GM23338 (cell line): ENCODE data around the gene SIM1. TPM values are rescaled to one million over a fixed set of nuclear protein-coding genes. Genes with fewer than 3 reads are reported as not detected.

ENCODE experiments used
- ATAC-seq: fragments of 200-7000 bp; cut with Tn5 transposase; 3 replicates; pipeline ENCODE4 v1.9.1; 2020
- DNase-seq: peaks from one replicate; pipeline ENCODE4 v3.0.0-alpha.2; 2015; ENCODE audit warnings: low spot score
- H2AFZ ChIP-seq: fragments of 200-600 bp; sonication (generic); 2 replicates; pipeline ENCODE4 v1.8.0; 2016; ENCODE audit warnings: antibody characterized with exemption, mild to moderate bottlenecking, moderate library complexity
- H3F3A ChIP-seq: fragments of 200-600 bp; sonication (generic); replicated peaks from 2 replicates; pipeline ENCODE4 v1.8.0; 2017; ENCODE audit warnings: antibody characterized with exemption, mixed run types, low read depth
- H3K27ac ChIP-seq: fragments of 200-600 bp; sonication (generic); 2 replicates; pipeline ENCODE4 v1.6.1; 2016; ENCODE audit warnings: low read depth
- H3K27me3 ChIP-seq: fragments of 200-600 bp; sonication (generic); 2 replicates; pipeline ENCODE4 v1.8.0; 2016; ENCODE audit warnings: mild to moderate bottlenecking, mixed run types, moderate library complexity; ENCODE audit not compliant: insufficient read depth
- H3K36me3 ChIP-seq: fragments of 200-600 bp; sonication (generic); 2 replicates; pipeline ENCODE4 v1.8.0; 2016; ENCODE audit warnings: mild to moderate bottlenecking; ENCODE audit not compliant: insufficient read depth
- H3K4me1 ChIP-seq: fragments of 200-600 bp; sonication (generic); 2 replicates; pipeline ENCODE4 v1.8.0; 2016; ENCODE audit warnings: mild to moderate bottlenecking, moderate library complexity; ENCODE audit not compliant: insufficient read depth
- H3K4me2 ChIP-seq: fragments of 200-600 bp; sonication (generic); 2 replicates; pipeline ENCODE4 v1.7.1; 2017; ENCODE audit warnings: mixed run types
- H3K4me3 ChIP-seq: fragments of 200-600 bp; sonication (generic); 2 replicates; pipeline ENCODE4 v1.6.1; 2016; ENCODE audit warnings: mixed run types
- H3K79me2 ChIP-seq: fragments of 200-600 bp; sonication (generic); replicated peaks from 2 replicates; pipeline ENCODE4 v1.8.0; 2017; ENCODE audit warnings: mild to moderate bottlenecking; ENCODE audit not compliant: insufficient read depth
- H3K9me2 ChIP-seq: fragments of 200-600 bp; sonication (generic); 2 replicates; pipeline ENCODE4 v1.8.0; 2017; ENCODE audit not compliant: insufficient read depth
- H4K20me1 ChIP-seq: fragments of 200-600 bp; sonication (generic); replicated peaks from 2 replicates; pipeline ENCODE4 v1.8.0; 2017; ENCODE audit warnings: mild to moderate bottlenecking; ENCODE audit not compliant: insufficient read depth
- H3K27ac Mint-ChIP-seq: 2 replicates; pipeline ENCODE4 v1.8.0; 2020; ENCODE audit warnings: inconsistent platforms, mild to moderate bottlenecking, moderate library complexity, mixed read lengths
- H3K27me3 Mint-ChIP-seq: 3 replicates; pipeline ENCODE4 v1.8.0; 2022; ENCODE audit warnings: low read depth, mild to moderate bottlenecking, moderate library complexity, mixed read lengths, inconsistent platforms; ENCODE audit not compliant: insufficient read depth, poor library complexity
- H3K36me3 Mint-ChIP-seq: 3 replicates; pipeline ENCODE4 v1.8.0; 2021; ENCODE audit warnings: low read depth, mild to moderate bottlenecking, inconsistent platforms, moderate library complexity, mixed read lengths
- H3K4me1 Mint-ChIP-seq: 3 replicates; pipeline ENCODE4 v1.8.0; 2020; ENCODE audit warnings: mild to moderate bottlenecking, inconsistent platforms, mixed read lengths
- H3K4me3 Mint-ChIP-seq: 3 replicates; pipeline ENCODE4 v1.8.0; 2021; ENCODE audit warnings: moderate library complexity, mild to moderate bottlenecking, inconsistent platforms, mixed read lengths
- H3K9me3 Mint-ChIP-seq: 3 replicates; pipeline ENCODE4 v1.8.0; 2020; ENCODE audit warnings: moderate library complexity, mild to moderate bottlenecking, inconsistent platforms, mixed read lengths
- CREB1 ChIP-seq: fragments of 250-450 bp; sonication (Bioruptor Pico); IDR thresholded peaks from 2 replicates; pipeline ENCODE4 v1.5.0; 2020; ENCODE audit warnings: low read depth, mild to moderate bottlenecking, moderate library complexity
- EZH2 ChIP-seq: fragments of 200-600 bp; sonication (generic); IDR thresholded peaks from one replicate; pipeline ENCODE4 v1.8.0; 2017; ENCODE audit warnings: antibody characterized with exemption, mild to moderate bottlenecking, low read depth; ENCODE audit not compliant: unreplicated experiment
- EZH2phosphoT487 ChIP-seq: fragments of 200-600 bp; sonication (generic); IDR thresholded peaks from one replicate; pipeline ENCODE4 v1.8.1; 2018; ENCODE audit warnings: antibody characterized with exemption; ENCODE audit not compliant: unreplicated experiment
- JUNB ChIP-seq: IDR thresholded peaks from one replicate; pipeline ENCODE4 v1.6.1; 2016; ENCODE audit warnings: antibody characterized with exemption; ENCODE audit not compliant: unreplicated experiment
- NANOG ChIP-seq: IDR thresholded peaks from 2 replicates; pipeline ENCODE4 v1.6.1; 2016; ENCODE audit warnings: antibody characterized with exemption, borderline replicate concordance
- POLR2AphosphoS5 ChIP-seq: IDR thresholded peaks from 2 replicates; pipeline ENCODE4 v1.6.1; 2016; ENCODE audit warnings: antibody characterized with exemption, low read depth
- STAT1 ChIP-seq: IDR thresholded peaks from one replicate; pipeline ENCODE4 v1.6.1; 2016; ENCODE audit warnings: antibody characterized with exemption; ENCODE audit not compliant: unreplicated experiment
- ZNF114 ChIP-seq: fragments of 250-450 bp; sonication (Bioruptor Pico); IDR thresholded peaks from 2 replicates; pipeline ENCODE4 v1.5.0; 2020; ENCODE audit warnings: mild to moderate bottlenecking, moderate library complexity
- ZNF331 ChIP-seq: fragments of 250-450 bp; sonication (Bioruptor Pico); IDR thresholded peaks from 2 replicates; pipeline ENCODE4 v1.5.0; 2020; ENCODE audit warnings: low read depth, mild to moderate bottlenecking, moderate library complexity
- polyA plus RNA-seq: library from polyadenylated mRNA; unstranded; fragments of >200 nt; fragmentation: Nextera tagmentation; extraction: Ambion mirVana; gene quantifications from 2 replicates; pipeline ENCODE4 v1.2.1, GENCODE V29; 2016
- total RNA-seq: library from RNA; depleted of rRNA; stranded (reverse); fragments of >200 nt; shearing (Covaris generic); gene quantifications from 2 replicates; pipeline ENCODE4 v1.2.3, GENCODE V29; 2014
- TF ChIP-seq, protein P1 (sequence below): IDR thresholded peaks from one replicate; pipeline ENCODE4 v1.6.1; 2018; ENCODE audit warnings: antibody characterized with exemption; ENCODE audit not compliant: unreplicated experiment
- TF ChIP-seq, protein P2 (sequence below): fragments of 250-450 bp; sonication (Bioruptor Pico); IDR thresholded peaks from 2 replicates; pipeline ENCODE4 v1.5.0; 2020; ENCODE audit warnings: mild to moderate bottlenecking, moderate library complexity
- TF ChIP-seq, protein P3 (sequence below): IDR thresholded peaks from 2 replicates; pipeline ENCODE4 v1.6.1; 2016; ENCODE audit warnings: antibody characterized with exemption

The SIM1 gene
- total and polyA plus RNA-seq, 2 experiments from 2014 or later: 0.42 to 0.49 TPM

DNA sequence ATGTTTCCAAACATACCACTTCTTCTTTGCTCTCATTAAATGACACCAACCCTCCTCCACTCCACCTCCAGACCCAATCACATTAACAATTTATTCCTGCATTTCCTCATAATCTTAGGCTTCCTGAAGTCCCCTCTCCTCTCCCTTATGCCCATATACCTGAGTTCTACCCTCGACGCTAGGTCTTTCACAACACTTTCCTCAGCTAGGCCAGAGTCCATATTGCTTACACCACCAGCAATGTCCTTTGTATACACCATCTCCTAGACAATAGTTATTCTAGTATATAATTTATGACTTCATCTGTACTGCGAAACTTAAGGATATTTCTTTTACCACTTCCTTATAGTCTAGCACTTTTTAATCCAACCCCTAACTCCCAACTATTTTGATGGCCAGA is 47.7 kb downstream of the SIM1 start:
- H3K27ac Mint-ChIP-seq: no peak overlapping the region
- Histone ChIP-seq H3K27me3 (no peaks in the 10 kb centered on the region), H3K27ac (no peak overlapping the region), H2AFZ (no peak overlapping the region), H3K4me2 (no peak overlapping the region), H3K4me1 (peaks cover 27% of the 10 kb centered on the region), H3K9me2 (peaks cover 4% of the 10 kb centered on the region; the same call in 1 of the 2 replicates), H3K4me3 (no peak overlapping the region), H3K36me3 (no peaks in the 10 kb centered on the region), H3F3A (no peaks in the 10 kb centered on the region), H4K20me1 (no peaks in the 10 kb centered on the region), H3K79me2 (no peaks in the 10 kb centered on the region)
- peaks cover 6% of the 10 kb centered on the region for H3K36me3 Mint-ChIP-seq
- DNase-seq (no peak), ATAC-seq (no peak)
- TF ChIP-seq POLR2AphosphoS5: no peak
- TF ChIP-seq ZNF331: no peak
- TF ChIP-seq JUNB: no peak
- TF ChIP-seq ZNF114 (CRISPR knock-in tag): no peak
- TF ChIP-seq, protein P1, sequence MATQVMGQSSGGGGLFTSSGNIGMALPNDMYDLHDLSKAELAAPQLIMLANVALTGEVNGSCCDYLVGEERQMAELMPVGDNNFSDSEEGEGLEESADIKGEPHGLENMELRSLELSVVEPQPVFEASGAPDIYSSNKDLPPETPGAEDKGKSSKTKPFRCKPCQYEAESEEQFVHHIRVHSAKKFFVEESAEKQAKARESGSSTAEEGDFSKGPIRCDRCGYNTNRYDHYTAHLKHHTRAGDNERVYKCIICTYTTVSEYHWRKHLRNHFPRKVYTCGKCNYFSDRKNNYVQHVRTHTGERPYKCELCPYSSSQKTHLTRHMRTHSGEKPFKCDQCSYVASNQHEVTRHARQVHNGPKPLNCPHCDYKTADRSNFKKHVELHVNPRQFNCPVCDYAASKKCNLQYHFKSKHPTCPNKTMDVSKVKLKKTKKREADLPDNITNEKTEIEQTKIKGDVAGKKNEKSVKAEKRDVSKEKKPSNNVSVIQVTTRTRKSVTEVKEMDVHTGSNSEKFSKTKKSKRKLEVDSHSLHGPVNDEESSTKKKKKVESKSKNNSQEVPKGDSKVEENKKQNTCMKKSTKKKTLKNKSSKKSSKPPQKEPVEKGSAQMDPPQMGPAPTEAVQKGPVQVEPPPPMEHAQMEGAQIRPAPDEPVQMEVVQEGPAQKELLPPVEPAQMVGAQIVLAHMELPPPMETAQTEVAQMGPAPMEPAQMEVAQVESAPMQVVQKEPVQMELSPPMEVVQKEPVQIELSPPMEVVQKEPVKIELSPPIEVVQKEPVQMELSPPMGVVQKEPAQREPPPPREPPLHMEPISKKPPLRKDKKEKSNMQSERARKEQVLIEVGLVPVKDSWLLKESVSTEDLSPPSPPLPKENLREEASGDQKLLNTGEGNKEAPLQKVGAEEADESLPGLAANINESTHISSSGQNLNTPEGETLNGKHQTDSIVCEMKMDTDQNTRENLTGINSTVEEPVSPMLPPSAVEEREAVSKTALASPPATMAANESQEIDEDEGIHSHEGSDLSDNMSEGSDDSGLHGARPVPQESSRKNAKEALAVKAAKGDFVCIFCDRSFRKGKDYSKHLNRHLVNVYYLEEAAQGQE: no peak
- no peak for TF ChIP-seq EZH2phosphoT487
- no peak for TF ChIP-seq EZH2
- no peak for TF ChIP-seq CREB1 (CRISPR knock-in tag)
- no peak for TF ChIP-seq STAT1
- TF ChIP-seq, protein P2, sequence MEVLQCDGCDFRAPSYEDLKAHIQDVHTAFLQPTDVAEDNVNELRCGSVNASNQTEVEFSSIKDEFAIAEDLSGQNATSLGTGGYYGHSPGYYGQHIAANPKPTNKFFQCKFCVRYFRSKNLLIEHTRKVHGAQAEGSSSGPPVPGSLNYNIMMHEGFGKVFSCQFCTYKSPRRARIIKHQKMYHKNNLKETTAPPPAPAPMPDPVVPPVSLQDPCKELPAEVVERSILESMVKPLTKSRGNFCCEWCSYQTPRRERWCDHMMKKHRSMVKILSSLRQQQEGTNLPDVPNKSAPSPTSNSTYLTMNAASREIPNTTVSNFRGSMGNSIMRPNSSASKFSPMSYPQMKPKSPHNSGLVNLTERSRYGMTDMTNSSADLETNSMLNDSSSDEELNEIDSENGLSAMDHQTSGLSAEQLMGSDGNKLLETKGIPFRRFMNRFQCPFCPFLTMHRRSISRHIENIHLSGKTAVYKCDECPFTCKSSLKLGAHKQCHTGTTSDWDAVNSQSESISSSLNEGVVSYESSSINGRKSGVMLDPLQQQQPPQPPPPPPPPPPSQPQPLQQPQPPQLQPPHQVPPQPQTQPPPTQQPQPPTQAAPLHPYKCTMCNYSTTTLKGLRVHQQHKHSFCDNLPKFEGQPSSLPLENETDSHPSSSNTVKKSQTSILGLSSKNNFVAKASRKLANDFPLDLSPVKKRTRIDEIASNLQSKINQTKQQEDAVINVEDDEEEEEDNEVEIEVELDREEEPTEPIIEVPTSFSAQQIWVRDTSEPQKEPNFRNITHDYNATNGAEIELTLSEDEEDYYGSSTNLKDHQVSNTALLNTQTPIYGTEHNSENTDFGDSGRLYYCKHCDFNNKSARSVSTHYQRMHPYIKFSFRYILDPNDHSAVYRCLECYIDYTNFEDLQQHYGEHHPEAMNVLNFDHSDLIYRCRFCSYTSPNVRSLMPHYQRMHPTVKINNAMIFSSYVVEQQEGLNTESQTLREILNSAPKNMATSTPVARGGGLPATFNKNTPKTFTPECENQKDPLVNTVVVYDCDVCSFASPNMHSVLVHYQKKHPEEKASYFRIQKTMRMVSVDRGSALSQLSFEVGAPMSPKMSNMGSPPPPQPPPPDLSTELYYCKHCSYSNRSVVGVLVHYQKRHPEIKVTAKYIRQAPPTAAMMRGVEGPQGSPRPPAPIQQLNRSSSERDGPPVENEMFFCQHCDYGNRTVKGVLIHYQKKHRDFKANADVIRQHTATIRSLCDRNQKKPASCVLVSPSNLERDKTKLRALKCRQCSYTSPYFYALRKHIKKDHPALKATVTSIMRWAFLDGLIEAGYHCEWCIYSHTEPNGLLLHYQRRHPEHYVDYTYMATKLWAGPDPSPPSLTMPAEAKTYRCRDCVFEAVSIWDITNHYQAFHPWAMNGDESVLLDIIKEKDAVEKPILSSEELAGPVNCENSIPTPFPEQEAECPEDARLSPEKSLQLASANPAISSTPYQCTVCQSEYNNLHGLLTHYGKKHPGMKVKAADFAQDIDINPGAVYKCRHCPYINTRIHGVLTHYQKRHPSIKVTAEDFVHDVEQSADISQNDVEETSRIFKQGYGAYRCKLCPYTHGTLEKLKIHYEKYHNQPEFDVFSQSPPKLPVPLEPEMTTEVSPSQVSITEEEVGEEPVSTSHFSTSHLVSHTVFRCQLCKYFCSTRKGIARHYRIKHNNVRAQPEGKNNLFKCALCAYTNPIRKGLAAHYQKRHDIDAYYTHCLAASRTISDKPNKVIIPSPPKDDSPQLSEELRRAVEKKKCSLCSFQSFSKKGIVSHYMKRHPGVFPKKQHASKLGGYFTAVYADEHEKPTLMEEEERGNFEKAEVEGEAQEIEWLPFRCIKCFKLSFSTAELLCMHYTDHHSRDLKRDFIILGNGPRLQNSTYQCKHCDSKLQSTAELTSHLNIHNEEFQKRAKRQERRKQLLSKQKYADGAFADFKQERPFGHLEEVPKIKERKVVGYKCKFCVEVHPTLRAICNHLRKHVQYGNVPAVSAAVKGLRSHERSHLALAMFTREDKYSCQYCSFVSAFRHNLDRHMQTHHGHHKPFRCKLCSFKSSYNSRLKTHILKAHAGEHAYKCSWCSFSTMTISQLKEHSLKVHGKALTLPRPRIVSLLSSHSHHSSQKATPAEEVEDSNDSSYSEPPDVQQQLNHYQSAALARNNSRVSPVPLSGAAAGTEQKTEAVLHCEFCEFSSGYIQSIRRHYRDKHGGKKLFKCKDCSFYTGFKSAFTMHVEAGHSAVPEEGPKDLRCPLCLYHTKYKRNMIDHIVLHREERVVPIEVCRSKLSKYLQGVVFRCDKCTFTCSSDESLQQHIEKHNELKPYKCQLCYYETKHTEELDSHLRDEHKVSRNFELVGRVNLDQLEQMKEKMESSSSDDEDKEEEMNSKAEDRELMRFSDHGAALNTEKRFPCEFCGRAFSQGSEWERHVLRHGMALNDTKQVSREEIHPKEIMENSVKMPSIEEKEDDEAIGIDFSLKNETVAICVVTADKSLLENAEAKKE (CRISPR knock-in tag): no peak
- no peak for TF ChIP-seq NANOG
- TF ChIP-seq, protein P3, sequence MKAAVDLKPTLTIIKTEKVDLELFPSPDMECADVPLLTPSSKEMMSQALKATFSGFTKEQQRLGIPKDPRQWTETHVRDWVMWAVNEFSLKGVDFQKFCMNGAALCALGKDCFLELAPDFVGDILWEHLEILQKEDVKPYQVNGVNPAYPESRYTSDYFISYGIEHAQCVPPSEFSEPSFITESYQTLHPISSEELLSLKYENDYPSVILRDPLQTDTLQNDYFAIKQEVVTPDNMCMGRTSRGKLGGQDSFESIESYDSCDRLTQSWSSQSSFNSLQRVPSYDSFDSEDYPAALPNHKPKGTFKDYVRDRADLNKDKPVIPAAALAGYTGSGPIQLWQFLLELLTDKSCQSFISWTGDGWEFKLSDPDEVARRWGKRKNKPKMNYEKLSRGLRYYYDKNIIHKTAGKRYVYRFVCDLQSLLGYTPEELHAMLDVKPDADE: no peak
- peaks cover 6% of the 10 kb centered on the region; the same call in 2 of the 3 replicates for H3K9me3 Mint-ChIP-seq
- no peaks in the 10 kb centered on the region for H3K27me3 Mint-ChIP-seq
- no peak overlapping the region for H3K4me3 Mint-ChIP-seq
- H3K4me1 Mint-ChIP-seq: peaks cover 22% of the 10 kb centered on the region
